ENCODE results near the gene ADAMTSL3.

ADAMTSL3 gene

GRCh38 chr15:83655237-83655616 lies 1.3 kb downstream of the ADAMTSL3 start:
- FAIRE-seq, result no peak

- FAIRE-seq, result no peak
Measured at GRCh38 chr15:83656192-83656591, 2.3 kb downstream of the ADAMTSL3 start.

DNA sequence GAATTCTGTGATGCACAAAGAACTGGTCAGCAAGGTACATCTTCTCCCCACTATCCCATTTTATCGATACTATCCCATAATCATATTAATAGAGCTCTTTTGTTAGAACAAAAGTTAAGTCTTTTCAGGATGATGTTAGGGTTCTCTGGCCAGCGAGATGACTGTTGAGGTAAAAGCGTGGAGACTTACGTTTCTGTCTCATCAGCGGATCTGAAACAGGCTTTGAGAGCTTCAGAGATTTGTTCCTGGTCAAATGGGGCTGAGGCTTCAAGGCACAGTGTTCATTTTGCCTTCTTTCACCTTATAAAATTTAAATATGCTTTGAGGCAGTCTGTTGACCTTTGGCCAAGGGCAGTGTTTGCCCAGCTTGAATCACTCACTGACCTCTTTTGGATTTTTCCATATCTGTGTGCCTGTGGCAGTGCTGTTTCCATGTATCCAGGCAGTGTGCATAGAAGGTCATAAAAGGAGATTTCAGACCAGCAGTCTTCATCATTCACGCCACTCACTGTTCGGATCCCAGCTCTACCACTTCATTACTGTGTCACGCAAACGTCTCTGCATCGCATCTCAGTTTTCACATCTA lies 3.1 kb downstream of the ADAMTSL3 start:
- FAIRE-seq, result no peak

- no peak for FAIRE-seq
Measured at GRCh38 chr15:83657549-83657948, 3.6 kb downstream of the ADAMTSL3 start.

DNA sequence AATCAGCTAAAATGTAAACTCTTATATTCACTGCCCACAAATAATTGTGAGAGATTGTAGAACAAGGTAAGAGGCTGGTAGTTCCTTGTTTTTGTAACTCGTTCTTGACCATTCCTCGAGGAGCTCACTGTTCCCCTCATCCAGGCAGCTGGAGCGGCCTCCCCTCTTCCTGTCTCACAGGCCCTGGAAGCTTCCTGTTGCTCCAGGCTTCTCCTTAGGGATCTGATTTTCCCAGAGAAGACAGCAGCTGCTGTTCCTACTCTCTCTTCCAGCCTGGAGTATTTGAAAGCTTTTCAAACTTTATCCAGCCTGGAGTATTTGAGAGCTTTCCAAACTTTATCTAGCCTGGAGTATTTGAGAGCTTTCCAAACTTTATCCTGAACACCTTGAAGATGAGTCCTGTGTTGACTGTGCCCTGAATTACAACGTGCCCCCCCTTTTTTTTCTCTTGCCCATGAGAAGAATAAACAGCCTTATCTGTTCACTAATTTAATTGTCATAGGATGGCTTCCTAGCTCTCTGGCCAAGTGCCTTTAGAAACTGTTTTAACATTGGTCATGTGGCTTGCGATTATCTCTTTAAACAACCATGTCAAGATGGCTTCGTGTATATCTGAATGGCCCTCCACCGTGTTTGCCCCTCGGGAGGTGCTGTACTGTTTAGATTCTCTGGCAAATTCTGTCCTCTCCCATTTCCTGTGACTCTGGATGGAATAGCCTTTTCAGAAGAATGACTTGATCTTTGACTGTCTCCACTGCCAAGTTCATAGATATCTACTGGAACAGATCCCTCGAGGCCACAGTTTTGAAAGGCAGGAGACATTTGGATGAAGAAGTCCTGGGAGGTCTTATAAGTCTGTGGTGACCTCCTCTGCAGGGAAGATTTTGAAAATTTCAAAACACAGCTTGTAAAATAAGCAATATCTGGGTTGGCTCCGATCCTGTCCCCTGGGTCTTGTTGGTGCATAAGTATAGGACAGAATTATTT lies 4.8 kb downstream of the ADAMTSL3 start:
- FAIRE-seq, result no peak

DNA sequence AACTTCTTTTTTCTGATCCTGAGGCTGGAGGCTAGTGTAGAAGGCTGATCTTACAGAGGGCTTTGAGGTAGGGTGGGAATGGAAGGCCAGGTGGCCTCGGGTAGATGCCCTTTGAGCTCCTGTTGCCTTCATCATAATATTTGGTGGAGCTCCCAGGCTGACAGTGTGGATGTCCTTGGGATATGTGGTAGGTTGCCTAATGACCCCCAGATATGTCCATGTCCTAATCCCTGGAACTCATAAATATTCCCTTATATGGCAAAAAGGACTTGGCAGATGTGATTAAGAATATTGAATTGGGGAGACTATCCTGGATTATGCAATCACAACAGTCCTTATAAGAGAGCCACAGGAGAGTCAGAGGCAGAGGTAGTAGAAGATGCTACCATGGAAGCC lies 5.5 kb downstream of the ADAMTSL3 start:
- FAIRE-seq, result no peak

DNA sequence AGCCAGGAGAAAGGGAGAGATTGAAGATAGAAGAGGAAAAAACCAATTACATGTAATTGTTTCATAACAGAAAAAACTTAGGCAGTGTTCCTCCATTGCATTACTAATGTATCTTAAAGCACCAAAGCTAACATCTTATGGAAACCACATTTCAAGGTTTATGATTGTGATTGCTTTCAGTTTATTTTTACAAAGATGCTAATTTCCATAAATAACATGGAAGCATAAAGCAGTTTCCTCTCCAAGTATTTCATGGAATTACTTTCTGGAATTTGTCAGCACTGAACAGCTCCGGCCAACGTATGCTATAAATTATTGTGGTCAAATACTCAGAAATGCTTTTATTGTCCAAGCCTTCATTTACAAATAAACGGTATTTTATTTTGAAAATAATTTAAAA lies 11.6 kb downstream of the ADAMTSL3 start:
- no peak for FAIRE-seq

- FAIRE-seq, result no peak
Measured at GRCh38 chr15:83670672-83671229, 16.8 kb downstream of the ADAMTSL3 start.

DNA sequence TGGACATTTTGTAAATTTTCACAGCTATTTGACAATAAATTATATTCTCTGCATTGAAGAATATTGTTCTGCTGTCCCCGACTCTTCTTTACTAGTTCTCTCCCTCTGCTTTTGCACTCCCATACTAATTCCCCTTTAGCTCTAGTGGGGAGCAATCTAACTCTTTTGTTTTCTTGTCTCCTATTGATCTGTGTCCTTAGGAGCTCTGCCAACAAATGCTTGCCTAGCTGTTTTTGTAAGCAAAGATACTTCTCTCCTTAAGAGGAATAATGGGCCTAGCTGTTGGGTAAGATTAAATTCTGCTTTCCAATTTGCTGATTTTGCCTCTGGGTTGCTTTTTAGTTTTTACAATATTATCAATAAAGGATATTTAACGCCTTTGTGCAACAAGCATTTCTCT lies 17.7 kb downstream of the ADAMTSL3 start:
- no peak for FAIRE-seq

- FAIRE-seq, result no peak
Measured at GRCh38 chr15:83673385-83673784, 19.5 kb downstream of the ADAMTSL3 start.

DNA sequence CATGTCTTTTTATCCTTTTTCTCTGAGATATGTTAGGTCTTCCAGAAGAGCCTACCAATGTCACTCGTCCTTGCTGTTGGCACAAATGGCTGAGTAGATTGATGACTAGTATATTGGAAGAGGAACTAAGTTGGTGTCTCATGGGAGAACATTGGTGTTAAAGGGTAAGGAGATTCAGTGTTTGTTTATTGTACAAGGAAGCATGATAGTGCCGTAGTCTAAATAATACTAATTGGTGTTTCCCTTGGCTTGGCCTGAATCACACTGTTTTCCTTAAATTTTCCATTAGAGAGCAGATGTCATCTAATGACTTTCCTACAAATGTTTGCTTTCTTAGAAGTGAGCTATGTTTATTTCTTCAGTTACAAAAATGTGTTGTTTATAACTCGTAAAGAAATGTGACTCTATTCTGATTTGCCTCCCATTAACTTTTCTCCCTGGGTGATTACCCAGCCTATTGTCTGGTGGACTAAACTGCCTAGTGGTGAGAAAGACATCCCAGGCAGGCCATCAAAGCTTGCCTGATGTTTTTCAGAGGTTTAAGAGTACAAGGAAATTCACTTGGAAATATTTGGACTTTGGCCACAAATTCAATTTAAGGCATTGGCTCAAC lies 28.7 kb downstream of the ADAMTSL3 start:
- FAIRE-seq, result no peak

GRCh38 chr15:83685916-83686332 lies 32.0 kb downstream of the ADAMTSL3 start:
- FAIRE-seq, result no peak

- FAIRE-seq, result no peak
Measured at GRCh38 chr15:83688201-83688600, 34.3 kb downstream of the ADAMTSL3 start.

- no peak for FAIRE-seq
Measured at GRCh38 chr15:83690676-83691075, 36.8 kb downstream of the ADAMTSL3 start.

DNA sequence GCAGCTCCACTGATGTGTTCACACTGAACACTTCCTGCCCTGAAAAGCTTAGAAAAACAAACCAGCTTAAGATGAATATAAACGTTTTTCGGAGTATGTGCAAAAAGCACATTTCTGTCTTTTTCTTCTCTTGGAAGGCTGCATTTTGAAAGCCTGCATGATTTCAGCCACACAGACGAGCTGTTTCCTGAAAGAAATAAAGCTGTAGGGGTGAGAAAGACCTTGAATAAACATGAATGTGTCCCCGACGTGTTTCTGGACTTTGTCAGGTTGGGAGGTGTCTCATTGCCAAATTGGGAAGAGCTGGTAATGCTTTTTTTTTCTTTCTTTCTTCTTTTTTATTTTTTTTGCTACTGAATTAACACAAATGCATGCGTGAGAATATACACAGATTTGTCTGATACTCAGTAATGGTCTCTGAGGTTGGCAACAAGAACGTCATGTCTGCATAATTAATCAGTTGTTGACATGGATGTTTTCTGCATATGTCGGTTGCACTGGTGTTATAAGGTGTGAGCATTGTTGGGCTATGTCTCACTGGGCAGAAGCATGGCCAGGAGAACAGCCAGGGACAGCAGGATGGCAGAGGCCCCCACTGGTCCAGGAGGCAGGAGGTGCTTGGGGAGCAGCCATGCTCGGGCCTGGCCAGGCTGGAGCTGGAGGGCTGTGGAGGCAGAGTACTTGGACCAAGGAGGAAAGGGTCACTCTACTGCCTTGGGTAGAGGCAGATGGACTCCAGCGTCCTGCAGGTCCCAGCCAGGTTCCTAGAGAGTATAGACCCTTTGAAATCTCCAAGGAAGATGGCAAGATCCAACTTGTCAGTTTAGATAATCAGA lies 39.0 kb downstream of the ADAMTSL3 start:
- no peak for FAIRE-seq

DNA sequence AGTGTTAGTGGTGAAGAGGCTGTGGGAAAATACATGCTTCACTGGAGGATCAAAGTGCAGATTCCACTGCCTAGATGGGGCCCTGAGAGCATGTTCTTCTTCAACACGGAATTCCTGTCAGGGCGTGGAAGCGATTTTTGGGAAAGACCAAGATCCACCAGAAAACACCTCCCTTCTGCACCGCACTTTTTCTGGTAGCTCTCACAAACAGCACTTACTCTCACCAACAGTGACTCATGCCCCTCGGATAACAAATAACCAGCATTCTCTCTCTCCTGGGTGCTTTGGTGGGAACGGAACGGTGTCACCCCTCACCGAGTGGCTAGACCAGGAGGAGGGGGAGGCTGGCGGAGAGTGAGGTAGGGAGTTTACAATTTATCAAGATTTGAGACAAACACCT lies 40.1 kb downstream of the ADAMTSL3 start:
- FAIRE-seq, result no peak

GRCh38 chr15:83694536-83694935 lies 40.6 kb downstream of the ADAMTSL3 start:
- FAIRE-seq, result no peak

DNA sequence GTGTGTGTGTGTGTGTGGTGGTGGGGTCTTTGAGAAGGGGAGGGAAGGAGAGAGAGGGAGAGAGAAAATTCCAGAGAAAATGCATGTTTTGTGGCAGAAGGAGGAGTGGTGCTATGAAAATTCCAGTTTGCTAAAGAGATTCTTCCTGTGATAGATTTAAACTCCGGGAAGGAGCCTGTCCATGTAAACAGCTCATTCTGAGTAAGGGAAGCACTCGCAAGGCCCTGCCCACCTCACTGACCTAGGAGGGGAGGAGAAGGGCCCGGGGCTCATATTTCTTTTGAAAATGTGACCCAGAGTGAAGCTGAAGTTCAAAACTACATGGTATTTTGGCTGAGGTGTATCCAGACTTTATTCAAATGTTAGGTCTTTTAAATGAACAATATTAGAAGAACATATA lies 41.3 kb downstream of the ADAMTSL3 start:
- FAIRE-seq, result no peak

DNA sequence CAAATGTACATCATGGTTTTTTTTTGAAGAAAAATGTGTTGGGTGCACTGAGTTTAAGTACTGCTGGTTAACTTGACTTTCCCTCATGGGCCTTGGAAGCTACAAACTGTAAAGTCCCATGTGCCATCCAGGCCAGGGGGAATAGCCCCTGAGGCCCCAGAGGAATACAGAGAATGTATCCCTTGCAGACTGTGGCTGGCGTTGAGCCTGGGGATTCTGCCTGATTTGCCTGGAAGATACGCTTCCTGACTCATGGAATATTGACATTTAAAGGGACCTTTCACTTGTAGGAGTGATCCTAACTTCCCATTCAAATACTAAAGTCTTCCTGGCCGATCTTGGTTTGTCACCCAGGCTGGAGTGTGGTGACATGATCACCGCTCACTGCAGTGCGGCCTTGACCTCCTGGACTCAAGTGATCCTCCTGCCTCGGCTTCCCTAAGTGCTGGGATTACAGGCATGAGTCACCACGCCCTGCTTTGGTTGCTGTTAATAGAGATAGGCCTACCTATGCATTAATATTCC lies 42.0 kb downstream of the ADAMTSL3 start:
- no peak for FAIRE-seq

DNA sequence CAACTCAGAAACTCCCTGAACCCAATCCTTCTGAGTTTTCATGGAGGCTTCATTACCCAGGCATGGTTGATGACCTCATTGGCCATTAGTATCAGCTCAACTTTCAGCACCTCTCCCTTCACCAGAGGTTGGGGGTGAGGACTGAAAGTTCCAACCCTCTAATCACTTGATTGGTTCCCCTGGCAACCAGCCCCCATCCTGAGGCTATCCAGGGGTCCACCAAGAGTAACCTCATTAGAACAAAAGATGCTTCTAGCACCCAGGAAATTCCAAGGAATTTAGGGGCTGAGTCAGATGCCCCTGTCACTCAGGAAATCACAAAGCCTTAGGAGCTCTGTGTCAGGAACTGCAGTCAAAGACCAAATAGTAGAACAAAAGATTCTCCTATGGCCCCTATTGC lies 43.8 kb downstream of the ADAMTSL3 start:
- no peak for FAIRE-seq

GRCh38 chr15:83698294-83698693 lies 44.4 kb downstream of the ADAMTSL3 start:
- no peak for FAIRE-seq

DNA sequence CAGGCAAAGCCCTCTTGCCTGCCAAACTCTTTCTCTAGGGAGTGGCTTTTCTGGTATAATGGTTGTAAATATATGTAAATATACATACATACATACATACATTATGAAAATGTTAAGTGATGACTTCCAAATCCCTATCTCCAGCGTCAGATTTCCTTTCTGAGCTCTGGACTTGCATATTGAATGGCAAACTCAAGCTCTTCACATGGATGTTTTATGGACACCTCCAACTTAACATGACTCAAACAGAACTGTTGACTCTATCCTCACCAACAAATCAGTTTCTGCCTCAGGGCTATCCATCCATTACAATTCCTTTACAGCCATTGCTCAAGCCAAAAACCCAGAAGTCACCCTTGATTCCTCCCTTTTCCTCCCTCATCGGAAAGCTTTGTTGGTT lies 45.1 kb downstream of the ADAMTSL3 start:
- FAIRE-seq, result no peak
